Kidney (tissue), 14 donors: Measurements from ENCODE around the gene ERCC8. TPM values are rescaled to one million over a fixed set of nuclear protein-coding genes. Genes with fewer than 3 reads are reported as not detected.
"Not testable (repeated sequence)": the region's sequence is repeated elsewhere in the genome, so short reads cannot be mapped to it uniquely, and the experiment has no call there.

ENCODE experiments used
- DNase-seq, 5 donors: peaks; one replicate each; pipeline ENCODE4 v3.0.0-alpha.2; 2013 to 2020
- FAIRE-seq: peaks from 2 replicates; lab custom pipeline; 2012; peaks lifted over from hg19 to GRCh38; lab: Jason Lieb, UNC
- H3K27ac ChIP-seq, 2 donors: one replicate each; pipeline ENCODE4 v1.7.0; 2013; ENCODE audit warnings: low read depth in 2 of 2, low read length in 2 of 2, inconsistent platforms in 1 of 2
- H3K27me3 ChIP-seq: one replicate; pipeline ENCODE4 v1.7.1; 2013; ENCODE audit warnings: low read length, inconsistent platforms; ENCODE audit not compliant: control insufficient read depth, insufficient read depth
- H3K36me3 ChIP-seq, 3 donors: one replicate each; pipeline versions ENCODE4 v1.7.0 to v1.7.1; 2013; ENCODE audit warnings: low read length in 3 of 3, control low read depth in 1 of 3, inconsistent platforms in 1 of 3; ENCODE audit not compliant: insufficient read depth in 3 of 3, control insufficient read depth in 2 of 3
- H3K4me1 ChIP-seq, 3 donors: one replicate each; pipeline versions ENCODE4 v1.7.0 to v1.7.1; 2013; ENCODE audit warnings: low read length in 3 of 3, inconsistent platforms in 1 of 3, low read depth in 1 of 3; ENCODE audit not compliant: control insufficient read depth in 2 of 3, insufficient read depth in 2 of 3
- H3K4me3 ChIP-seq, 3 donors: one replicate each; pipeline versions ENCODE4 v1.7.0 to v1.8.1; 2013; ENCODE audit warnings: low read length in 3 of 3, control low read depth in 1 of 3, inconsistent platforms in 1 of 3
- H3K9ac ChIP-seq, 3 donors: one replicate each; pipeline versions ENCODE4 v1.7.0 to v1.7.1; 2013; ENCODE audit warnings: low read length in 3 of 3, control low read depth in 1 of 3, inconsistent platforms in 1 of 3
- H3K9me3 ChIP-seq, 3 donors: one replicate each; pipeline versions ENCODE4 v1.7.0 to v1.7.1; 2013; ENCODE audit warnings: low read length in 3 of 3, control low read depth in 1 of 3, inconsistent platforms in 1 of 3; ENCODE audit not compliant: control insufficient read depth in 2 of 3, insufficient read depth in 1 of 3
- CTCF ChIP-seq: IDR thresholded peaks from 3 replicates; pipeline ENCODE4 v1.5.1; 2012; ENCODE audit warnings: mild to moderate bottlenecking, moderate library complexity, borderline replicate concordance; ENCODE audit not compliant: insufficient read depth; ENCODE audit errors: extremely low read depth
- intact Hi-C: fragments of 100-400 bp; cut with DNase I; formaldehyde crosslinking; loops from one replicate; pipeline ENCODE4 v1.11.1; 2022
- polyA plus RNA-seq: library from polyadenylated mRNA; stranded (reverse); fragments of 350-450 nt; fragmentation: Illumina TruSeq; extraction: RNeasy Lipid Tissue Mini Kit (QIAGEN cat#74804); gene quantifications from one replicate; pipeline ENCODE4 v1.2.3, GENCODE V29; 2014; ENCODE audit warnings: low read depth, low replicate concordance; ENCODE audit not compliant: insufficient read depth
- total RNA-seq: library from RNA; stranded (reverse); fragmentation: NEBNext Ultra II Directional; extraction: Animal tissue kit (Norgen Biotek cat#: 25700); gene quantifications from one replicate; pipeline ENCODE4 v1.2.1, GENCODE V29; 2021
- donor health status: control.
- donor health status: control.
- donor health status: control.
- donor health status: control.
- donor health status: control.
- donor health status: DM: yes; HTN: yes; CAD: no.
- donor health status: Normal renal cell carcinoma (clear cell type).

ERCC8 gene
- total and polyA plus RNA-seq, 2 donors from 2014 or later, result 6.6 to 11.5 TPM

GRCh38 chr5:60870857-60871256 is 74.0 kb downstream of the ERCC8 start:
- no peak for DNase-seq
- no peak for FAIRE-seq
- intact Hi-C loops, result no loop called here
- peaks cover 0 to 2% (median 0%) of the 10 kb centered on the region in 3 donors for H3K9me3 ChIP-seq
- H3K27ac ChIP-seq, result no peak overlapping the region
- no peaks in the 10 kb centered on the region for H3K27me3 ChIP-seq
- no peak overlapping the region for H3K4me3 ChIP-seq
- no peak for TF ChIP-seq CTCF
- H3K9ac ChIP-seq, result no peak overlapping the region
- H3K4me1 ChIP-seq, result no peaks in the 10 kb centered on the region
- peaks cover 0 to 5% (median 0%) of the 10 kb centered on the region in 3 donors for H3K36me3 ChIP-seq

- H3K9ac ChIP-seq, DNase-seq, H3K4me1 ChIP-seq, H3K4me3 ChIP-seq, H3K27me3 ChIP-seq, H3K27ac ChIP-seq, intact Hi-C loops, H3K9me3 ChIP-seq, FAIRE-seq, H3K36me3 ChIP-seq: not testable (repeated sequence)
Observed at GRCh38 chr5:60860572-60860971, 84.3 kb downstream of the ERCC8 start.

- TF ChIP-seq CTCF, result no peak
- Histone ChIP-seq H3K4me3 (no peak overlapping the region), H3K9ac (no peak overlapping the region), H3K27ac (no peak overlapping the region), H3K36me3 (no peaks in the 10 kb centered on the region), H3K9me3 (no peaks in the 10 kb centered on the region), H3K4me1 (no peaks in the 10 kb centered on the region), H3K27me3 (no peaks in the 10 kb centered on the region)
- DNase-seq (no peak), FAIRE-seq (no peak)
- intact Hi-C loops, result no loop called here
Observed at GRCh38 chr5:60856066-60856465, 88.8 kb downstream of the ERCC8 start.

GRCh38 chr5:60852940-60853339 is 91.9 kb downstream of the ERCC8 start:
- intact Hi-C loops, result no loop called here
- DNase-seq (no peak), FAIRE-seq (no peak)
- Histone ChIP-seq H3K36me3 (no peaks in the 10 kb centered on the region), H3K9ac (no peak overlapping the region), H3K4me1 (no peaks in the 10 kb centered on the region), H3K27ac (no peak overlapping the region), H3K9me3 (no peaks in the 10 kb centered on the region), H3K27me3 (no peaks in the 10 kb centered on the region), H3K4me3 (no peak overlapping the region)
- no peak for TF ChIP-seq CTCF
